ENCODE results near the gene SIGLECL1.

- TF ChIP-seq ARNT (IDR thresholded peaks at IDR 0.05) (no peak), POLR2A (conservative IDR thresholded peaks at IDR 0.05) (no peak)
These were observed 7.6 kb downstream of the SIGLECL1 start for GRCh38 chr19:51258165-51259160.
